Measurements from ENCODE around the gene RAB20.

GRCh38 chr13:110581506-110582185, 20.1 kb upstream of the RAB20 start:
- TF ChIP-seq POLR2A (IDR thresholded peaks at IDR 0.05) = no peak
- no peak for TF ChIP-seq CTCF (IDR thresholded peaks at IDR 0.05)
